Neural progenitor cell (in vitro differentiated cells): ENCODE results near the gene CRHR2.

Source experiments
- EZH2 ChIP-seq: fragments of 200-600 bp; sonication (generic); IDR thresholded peaks from 2 replicates; pipeline ENCODE4 v1.6.1; 2017; ENCODE audit warnings: antibody characterized with exemption, mild to moderate bottlenecking, moderate library complexity
- EZH2phosphoT487 ChIP-seq: fragments of 200-600 bp; sonication (generic); IDR thresholded peaks from 2 replicates; pipeline ENCODE4 v1.6.1; 2017; ENCODE audit warnings: antibody characterized with exemption
- TF ChIP-seq, protein P1 (sequence below): fragments of 200-600 bp; sonication (generic); IDR thresholded peaks from 2 replicates; pipeline ENCODE4 v1.5.1; 2017; ENCODE audit warnings: antibody characterized with exemption, mild to moderate bottlenecking

DNA sequence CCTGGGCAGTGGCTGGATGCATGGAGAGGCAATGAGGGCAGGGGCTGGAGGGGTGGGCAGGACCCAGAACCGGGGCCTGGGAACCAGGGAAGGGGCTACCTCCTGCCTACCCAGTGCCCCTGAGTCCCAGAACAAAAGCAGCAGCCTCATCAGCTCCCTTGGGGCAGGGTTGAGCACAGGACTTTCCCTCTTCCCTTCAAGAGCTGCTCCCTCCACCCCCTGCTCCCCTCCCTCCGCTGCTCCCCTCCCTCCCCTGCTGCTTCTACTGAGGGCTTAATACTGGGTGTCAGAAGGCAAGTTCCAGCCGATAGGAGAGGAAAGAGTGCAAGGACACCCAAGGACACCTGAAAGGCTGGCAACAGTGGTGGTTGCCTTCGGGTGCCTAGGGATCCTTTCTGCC, 41.5 kb upstream of the CRHR2 start:
- TF ChIP-seq, protein P1, sequence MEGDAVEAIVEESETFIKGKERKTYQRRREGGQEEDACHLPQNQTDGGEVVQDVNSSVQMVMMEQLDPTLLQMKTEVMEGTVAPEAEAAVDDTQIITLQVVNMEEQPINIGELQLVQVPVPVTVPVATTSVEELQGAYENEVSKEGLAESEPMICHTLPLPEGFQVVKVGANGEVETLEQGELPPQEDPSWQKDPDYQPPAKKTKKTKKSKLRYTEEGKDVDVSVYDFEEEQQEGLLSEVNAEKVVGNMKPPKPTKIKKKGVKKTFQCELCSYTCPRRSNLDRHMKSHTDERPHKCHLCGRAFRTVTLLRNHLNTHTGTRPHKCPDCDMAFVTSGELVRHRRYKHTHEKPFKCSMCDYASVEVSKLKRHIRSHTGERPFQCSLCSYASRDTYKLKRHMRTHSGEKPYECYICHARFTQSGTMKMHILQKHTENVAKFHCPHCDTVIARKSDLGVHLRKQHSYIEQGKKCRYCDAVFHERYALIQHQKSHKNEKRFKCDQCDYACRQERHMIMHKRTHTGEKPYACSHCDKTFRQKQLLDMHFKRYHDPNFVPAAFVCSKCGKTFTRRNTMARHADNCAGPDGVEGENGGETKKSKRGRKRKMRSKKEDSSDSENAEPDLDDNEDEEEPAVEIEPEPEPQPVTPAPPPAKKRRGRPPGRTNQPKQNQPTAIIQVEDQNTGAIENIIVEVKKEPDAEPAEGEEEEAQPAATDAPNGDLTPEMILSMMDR = no peak
- TF ChIP-seq EZH2 = no peak
- no peak for TF ChIP-seq EZH2phosphoT487
